ENCODE measurements around the gene CYP4V2.

The CYP4V2 gene

GRCh38 chr4:186260117-186260503 lies 68.7 kb downstream of the CYP4V2 start:
- Histone ChIP-seq H3K4ac (ENCODE audit: low read length) (no peak overlapping the region), H2AFZ (ENCODE audit: low read length) (no peak overlapping the region), H2AK5ac (ENCODE audit: low read depth, low read length) (no peak overlapping the region), H3K27ac (replicated peaks; ENCODE audit: low read length) (no peak overlapping the region), H3K4me3 (ENCODE audit: low read length in 2 of 2) (no peak overlapping the region), H4K91ac (ENCODE audit: low read depth, low read length, poor library complexity) (no peak overlapping the region), H3K4me2 (ENCODE audit: insufficient read depth, low read length, poor library complexity, severe bottlenecking) (no peak overlapping the region), H2BK15ac (ENCODE audit: low read length) (no peak overlapping the region), H3K9me3 (replicated peaks in 1 of 2; ENCODE audit: control insufficient read depth in 2 of 2, insufficient read depth in 1 of 2, low read depth in 1 of 2, low read length in 2 of 2) (no peaks in the 10 kb centered on the region), H3K18ac (ENCODE audit: low read length) (no peak overlapping the region), H3K14ac (ENCODE audit: low read length) (no peak overlapping the region), H2BK5ac (ENCODE audit: low read length) (no peak overlapping the region), H2BK12ac (ENCODE audit: low read length) (no peak overlapping the region), H3K79me1 (ENCODE audit: low read depth, low read length) (no peaks in the 10 kb centered on the region), H2BK120ac (ENCODE audit: low read depth, low read length) (no peak overlapping the region), H3K36me3 (replicated peaks in 1 of 2; ENCODE audit: control insufficient read depth in 2 of 2, insufficient read depth in 2 of 2, low read length in 2 of 2) (no peaks in the 10 kb centered on the region), H4K8ac (ENCODE audit: low read depth, low read length) (no peak overlapping the region), H3K9ac (ENCODE audit: low read depth, low read length, poor library complexity) (no peak overlapping the region), H3K23ac (ENCODE audit: low read depth, low read length, poor library complexity) (no peak overlapping the region), H3K27me3 (ENCODE audit: control insufficient read depth in 3 of 3, insufficient read depth in 3 of 3, low read depth in 1 of 3, low read length in 3 of 3) (peaks cover 0 to 7% (median 0%) of the 10 kb centered on the region in 3 experiments), H3K4me1 (ENCODE audit: control insufficient read depth in 2 of 2, insufficient read depth in 1 of 2, low read depth in 1 of 2, low read length in 2 of 2) (no peaks in the 10 kb centered on the region)
- DNase-seq (ENCODE audit: low spot score), result no peak
- no CpG with 5 or more reads among the region's 6 CpGs for WGBS, 2 donors (ENCODE audit: extremely low coverage in 2 of 2, insufficient read length in 2 of 2, insufficient replicate concordance in 1 of 2)

Data from neuronal stem cell (in vitro differentiated cells).